K562 (cell line): ENCODE measurements around the gene SV2A. TPM values are rescaled to one million over a fixed set of nuclear protein-coding genes. Genes with fewer than 3 reads are reported as not detected.

Source experiments
- BCLAF1 ChIP-seq, 2 experiments: fragments of 450-650 bp in 1 of 2; IDR thresholded peaks; 2 replicates each; pipeline ENCODE4 v1.6.1; 2011 to 2017; ENCODE audit warnings: low read depth in 2 of 2, antibody characterized with exemption in 1 of 2, borderline replicate concordance in 1 of 2, low read length in 1 of 2, mild to moderate bottlenecking in 1 of 2, mixed read lengths in 1 of 2; ENCODE audit not compliant: control insufficient read depth in 1 of 2
- CBFA2T2 ChIP-seq: fragments of 450-650 bp; conservative IDR thresholded peaks from 2 replicates; pipeline ENCODE4 v1.6.1; 2017; ENCODE audit warnings: mild to moderate bottlenecking
- CGGBP1 ChIP-seq: fragments of 250-450 bp; sonication (Bioruptor Pico); IDR thresholded peaks from 2 replicates; pipeline ENCODE4 v1.9.0; 2021; ENCODE audit warnings: mild to moderate bottlenecking
- FOXJ2 ChIP-seq: fragments of 200-800 bp; sonication (Bioruptor generic); IDR thresholded peaks from 2 replicates; pipeline ENCODE4 v1.6.1; 2016; ENCODE audit warnings: missing genetic modification characterization, missing compliant biosample characterization
- NFIX ChIP-seq: fragments of 250-450 bp; sonication (Bioruptor Pico); IDR thresholded peaks from 2 replicates; pipeline ENCODE4 v1.4.0; 2020; ENCODE audit warnings: low read depth, mild to moderate bottlenecking, moderate library complexity
- RERE ChIP-seq: sonication (generic); formaldehyde crosslinking; IDR thresholded peaks from 2 replicates; pipeline ENCODE4 v1.8.0; 2023; ENCODE audit warnings: missing genetic modification reagents, mild to moderate bottlenecking, borderline replicate concordance
- THRAP3 ChIP-seq: fragments of 450-650 bp; IDR thresholded peaks from 2 replicates; pipeline ENCODE4 v1.6.1; 2016; ENCODE audit warnings: mild to moderate bottlenecking, inconsistent platforms, borderline replicate concordance
- ZNF280B ChIP-seq: fragments of 250-450 bp; sonication (Bioruptor Pico); IDR thresholded peaks from 2 replicates; pipeline ENCODE4 v1.5.1; 2021; ENCODE audit warnings: mild to moderate bottlenecking
- ZNF507 ChIP-seq: conservative IDR thresholded peaks from 2 replicates; pipeline ENCODE4 v1.6.1; 2017; ENCODE audit warnings: missing genetic modification characterization, missing compliant biosample characterization
- polyA plus RNA-seq, 8 experiments: library from polyadenylated mRNA; depleted of rRNA in 4 of 8; stranded (reverse) in 5 of 8; unstranded in 3 of 8; fragments of >200 nt; fragmentation: Nextera tagmentation in 2 of 8; fragmentation: Illumina TruSeq in 1 of 8; extraction: Ambion mirVana in 2 of 8; extraction: Trizol in 1 of 8; gene quantifications; 2 replicates each; pipeline versions ENCODE4 v1.2.1 to v1.2.3, GENCODE V29; 2011 to 2014; ENCODE audit warnings: inconsistent platforms in 1 of 8, missing spikeins in 1 of 8
- total RNA-seq, 7 experiments: library from RNA; depleted of rRNA in 6 of 7; stranded (reverse); fragments of >200 nt in 6 of 7; fragmentation: Illumina TruSeq in 2 of 7; extraction: Trizol in 2 of 7; gene quantifications; 2 replicates each; pipeline versions ENCODE4 v1.2.1 to v1.2.3, GENCODE V29; 2011 to 2021; ENCODE audit warnings: low replicate concordance in 1 of 7
- TF ChIP-seq, protein P1 (sequence below): fragments of 450-650 bp; IDR thresholded peaks from 2 replicates; pipeline ENCODE4 v1.6.1; 2018; ENCODE audit not compliant: partially characterized antibody

Gene SV2A
- total and polyA plus RNA-seq, 9 of the 15 experiments (the other 6 are each of a cell fraction or from before 2014, with no cell fraction given): 0.07 to 0.22 (median 0.11) TPM; not detected in 1

DNA sequence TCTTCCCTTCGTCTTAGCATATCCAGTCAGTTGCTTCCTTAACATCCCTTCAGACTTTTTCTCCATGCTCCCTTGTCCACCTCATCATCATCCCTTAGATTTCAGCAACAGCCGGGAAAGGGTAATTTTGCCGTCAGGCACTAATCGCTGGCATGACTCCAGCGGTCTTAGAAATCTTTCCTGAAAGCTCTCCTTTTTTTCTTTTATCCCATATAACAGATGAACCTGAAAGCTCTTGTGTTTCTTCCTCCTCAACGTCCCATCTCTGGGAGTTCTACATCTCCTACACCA is 28.7 kb downstream of the SV2A start (continued):
- TF ChIP-seq, protein P1, sequence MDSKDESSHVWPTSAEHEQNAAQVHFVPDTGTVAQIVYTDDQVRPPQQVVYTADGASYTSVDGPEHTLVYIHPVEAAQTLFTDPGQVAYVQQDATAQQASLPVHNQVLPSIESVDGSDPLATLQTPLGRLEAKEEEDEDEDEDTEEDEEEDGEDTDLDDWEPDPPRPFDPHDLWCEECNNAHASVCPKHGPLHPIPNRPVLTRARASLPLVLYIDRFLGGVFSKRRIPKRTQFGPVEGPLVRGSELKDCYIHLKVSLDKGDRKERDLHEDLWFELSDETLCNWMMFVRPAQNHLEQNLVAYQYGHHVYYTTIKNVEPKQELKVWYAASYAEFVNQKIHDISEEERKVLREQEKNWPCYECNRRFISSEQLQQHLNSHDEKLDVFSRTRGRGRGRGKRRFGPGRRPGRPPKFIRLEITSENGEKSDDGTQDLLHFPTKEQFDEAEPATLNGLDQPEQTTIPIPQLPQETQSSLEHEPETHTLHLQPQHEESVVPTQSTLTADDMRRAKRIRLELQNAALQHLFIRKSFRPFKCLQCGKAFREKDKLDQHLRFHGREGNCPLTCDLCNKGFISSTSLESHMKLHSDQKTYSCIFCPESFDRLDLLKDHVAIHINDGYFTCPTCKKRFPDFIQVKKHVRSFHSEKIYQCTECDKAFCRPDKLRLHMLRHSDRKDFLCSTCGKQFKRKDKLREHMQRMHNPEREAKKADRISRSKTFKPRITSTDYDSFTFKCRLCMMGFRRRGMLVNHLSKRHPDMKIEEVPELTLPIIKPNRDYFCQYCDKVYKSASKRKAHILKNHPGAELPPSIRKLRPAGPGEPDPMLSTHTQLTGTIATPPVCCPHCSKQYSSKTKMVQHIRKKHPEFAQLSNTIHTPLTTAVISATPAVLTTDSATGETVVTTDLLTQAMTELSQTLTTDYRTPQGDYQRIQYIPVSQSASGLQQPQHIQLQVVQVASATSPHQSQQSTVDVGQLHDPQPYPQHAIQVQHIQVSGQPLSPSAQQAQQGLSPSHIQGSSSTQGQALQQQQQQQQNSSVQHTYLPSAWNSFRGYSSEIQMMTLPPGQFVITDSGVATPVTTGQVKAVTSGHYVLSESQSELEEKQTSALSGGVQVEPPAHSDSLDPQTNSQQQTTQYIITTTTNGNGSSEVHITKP: no peak
- TF ChIP-seq RERE (CRISPR knock-in tag) (no peak), CGGBP1 (CRISPR knock-in tag) (no peak), FOXJ2 (tag) (peak; percentile 68; the same call in 1 of the 2 replicates), ZNF507 (tag) (no peak), CBFA2T2 (no peak), BCLAF1 (IDR thresholded peaks at IDR 0.05; ENCODE audit: borderline replicate concordance in 1 of 2, control insufficient read depth in 1 of 2, low read depth in 2 of 2, low read length in 1 of 2) (no peak), THRAP3 (peak; percentile 66; the same call in 1 of the 2 replicates), ZNF280B (CRISPR knock-in tag) (no peak), NFIX (CRISPR knock-in tag) (no peak)
